Umbilical cord (tissue), 2 donors: ENCODE results near the gene C19orf38. TPM values are rescaled to one million over a fixed set of nuclear protein-coding genes. Genes with fewer than 3 reads are reported as not detected.
"Not testable (repeated sequence)": the region's sequence is repeated elsewhere in the genome, so short reads cannot be mapped to it uniquely, and the experiment has no call there.

Experiments
- DNase-seq: peaks from one replicate; pipeline ENCODE4 v3.0.0-alpha.2; 2015; ENCODE audit warnings: low spot score
- total RNA-seq: library from RNA; depleted of rRNA; stranded (reverse); fragments of >200 nt; gene quantifications from one replicate; pipeline ENCODE4 v1.2.3, GENCODE V29; 2014; ENCODE audit warnings: low replicate concordance; ENCODE audit not compliant: insufficient read depth

C19orf38 gene
- total RNA-seq, 1 donor from 2014 or later, result 3.9 TPM

DNA sequence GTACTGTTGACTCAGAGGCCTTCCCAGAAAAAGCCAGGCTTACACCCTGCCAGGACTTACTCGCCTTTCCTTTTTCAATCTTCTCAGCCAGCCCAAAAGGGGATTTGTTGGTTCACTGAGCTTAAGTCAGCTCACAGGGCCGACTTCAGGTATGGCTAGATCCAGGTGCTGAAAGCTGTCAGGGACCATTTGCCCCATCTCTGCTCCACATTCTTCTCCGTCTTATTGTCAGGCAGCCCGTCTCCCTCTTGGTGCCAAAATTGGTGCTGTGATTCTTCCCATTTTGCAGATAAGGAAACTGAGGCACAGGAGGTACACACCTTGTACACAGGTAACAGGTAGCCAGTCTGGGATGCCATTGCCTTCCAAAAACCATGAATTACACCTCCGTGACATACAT is 2.4 kb downstream of the C19orf38 start:
- no peak for DNase-seq

DNA sequence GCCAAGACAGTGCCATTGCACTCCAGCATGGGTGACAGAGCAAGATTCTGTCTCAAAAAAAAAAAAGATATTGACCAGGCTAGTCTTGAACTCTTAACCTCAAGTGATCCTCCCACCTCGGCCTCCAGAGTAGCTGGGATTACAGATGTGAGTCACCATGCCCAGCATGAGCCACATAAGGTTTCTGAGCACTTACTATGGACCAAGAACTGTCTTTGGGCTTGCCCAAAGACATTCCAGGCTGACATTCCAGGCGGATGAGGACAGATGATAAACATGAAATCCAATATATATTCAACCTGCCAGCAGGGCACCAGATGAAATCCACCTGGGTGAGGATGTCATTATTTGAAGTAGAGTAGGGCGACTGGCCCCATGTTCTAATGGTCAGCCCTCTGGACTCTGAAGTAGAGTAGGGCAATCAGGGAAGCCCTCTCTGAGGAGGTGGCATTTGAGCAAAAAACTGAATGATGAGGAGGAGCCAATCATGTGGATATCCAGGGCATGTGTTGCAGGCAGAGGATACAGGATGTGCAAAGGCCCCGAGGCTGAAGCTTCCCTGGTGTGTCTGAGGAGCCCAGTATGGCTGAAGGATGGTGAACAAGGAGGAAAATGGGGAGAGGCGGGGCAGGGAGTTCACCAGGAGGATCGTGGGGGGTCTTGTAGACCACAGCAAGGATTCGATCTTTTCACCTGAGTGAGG is 4.0 kb downstream of the C19orf38 start:
- DNase-seq, result no peak

DNA sequence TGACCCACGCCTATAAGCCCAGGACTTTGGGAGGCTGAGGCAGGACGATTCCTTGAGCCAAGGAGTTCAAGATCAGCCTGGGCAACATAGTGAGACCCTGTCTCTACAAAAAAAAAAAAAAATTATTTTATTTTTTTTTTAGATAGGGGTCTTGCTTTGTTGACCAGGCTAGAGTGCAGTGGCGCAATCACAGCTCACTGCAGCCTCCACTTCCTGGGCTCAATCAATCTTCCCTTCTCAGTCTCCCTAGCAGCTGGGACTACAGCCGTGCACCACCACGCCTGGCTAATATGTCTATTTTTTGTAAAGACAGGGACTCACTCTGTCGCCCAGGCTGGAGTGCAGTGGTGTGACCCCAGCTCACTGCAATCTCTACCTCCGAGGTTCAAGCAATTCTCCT is 4.7 kb downstream of the C19orf38 start:
- no peak for DNase-seq

DNA sequence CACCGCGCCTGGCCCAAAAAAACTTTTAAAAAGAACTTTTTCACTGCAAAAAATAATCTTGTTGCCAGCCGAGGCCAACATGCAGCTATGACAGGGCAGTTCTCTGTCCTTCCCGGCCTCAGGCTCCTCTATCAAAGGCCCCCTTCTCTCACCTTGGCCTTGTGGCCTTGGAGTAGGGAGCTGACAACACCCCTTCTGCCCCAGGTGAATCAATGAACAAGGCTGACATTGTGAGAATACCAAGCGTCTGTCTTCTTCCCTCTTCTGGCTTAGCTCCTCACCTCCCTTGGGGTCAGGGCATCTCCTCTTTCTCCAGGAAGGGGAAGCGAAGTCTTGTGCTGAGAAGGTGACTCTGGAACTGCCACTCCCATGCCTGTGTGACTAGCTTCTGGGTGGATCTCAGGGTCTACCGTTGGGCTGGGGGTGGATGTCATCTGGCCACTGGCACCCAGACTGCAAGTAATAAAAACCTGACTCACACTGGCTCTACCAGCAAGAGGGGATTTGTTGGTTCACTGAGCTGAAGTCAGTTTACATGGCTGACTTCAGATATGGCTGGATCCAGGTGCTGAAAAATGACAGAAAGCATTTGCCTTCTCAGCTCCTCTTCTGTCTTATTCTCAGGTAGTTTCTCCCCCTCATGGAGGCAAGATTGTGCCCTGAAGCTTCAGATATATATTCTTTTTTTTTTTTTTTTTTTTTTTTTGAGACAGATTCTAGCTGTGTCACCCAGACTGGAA is 6.3 kb downstream of the C19orf38 start:
- no peak for DNase-seq

DNA sequence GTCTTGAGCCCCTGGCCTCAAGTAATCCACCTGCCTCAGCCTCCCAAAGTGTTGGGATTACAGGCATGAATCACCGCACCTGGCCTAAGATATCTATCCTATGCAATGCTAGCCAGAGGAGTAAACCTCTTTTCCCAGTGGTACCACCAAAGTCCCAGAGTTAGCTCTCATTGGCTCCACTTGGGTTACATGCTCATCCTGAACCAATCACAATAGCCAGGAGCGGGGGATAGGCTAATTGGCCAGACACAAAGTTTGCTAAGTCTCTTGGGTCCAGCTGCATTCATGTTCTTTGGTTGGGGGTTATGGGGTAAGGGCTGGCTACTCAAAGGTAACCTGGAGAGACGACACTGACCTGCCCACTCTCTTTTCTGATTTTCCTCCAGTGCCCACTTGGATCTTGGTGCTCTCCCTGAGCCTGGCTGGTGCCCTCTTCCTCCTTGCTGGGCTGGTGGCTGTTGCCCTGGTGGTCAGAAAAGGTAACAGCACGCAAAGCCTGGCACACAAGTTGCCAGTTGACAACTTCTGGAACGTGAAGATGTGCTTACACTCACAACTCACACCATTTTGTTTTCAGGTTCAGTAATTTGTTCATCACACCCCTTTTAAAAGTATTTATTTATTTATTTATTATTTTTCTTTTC is 7.8 kb downstream of the C19orf38 start:
- DNase-seq, result no peak

DNA sequence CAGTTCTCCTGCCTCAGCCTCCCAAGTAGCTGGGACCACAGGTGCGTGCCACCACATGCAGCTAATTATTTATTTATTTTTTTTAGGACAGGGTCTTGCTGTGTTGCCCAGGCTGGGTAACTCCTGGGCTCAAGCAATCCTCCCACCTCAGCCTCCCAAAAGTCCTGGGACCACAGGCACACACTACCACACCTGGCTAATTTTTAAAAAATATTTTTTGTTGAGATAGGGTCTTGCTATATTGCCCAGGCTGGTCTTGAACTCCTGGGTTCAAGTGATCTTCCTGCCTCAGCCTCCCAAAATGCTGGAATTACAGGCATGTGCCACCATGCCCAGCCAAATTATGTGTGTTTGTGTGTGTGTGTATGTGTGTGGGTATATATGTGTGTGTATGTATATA is 8.7 kb downstream of the C19orf38 start:
- DNase-seq, result not testable (repeated sequence)

DNA sequence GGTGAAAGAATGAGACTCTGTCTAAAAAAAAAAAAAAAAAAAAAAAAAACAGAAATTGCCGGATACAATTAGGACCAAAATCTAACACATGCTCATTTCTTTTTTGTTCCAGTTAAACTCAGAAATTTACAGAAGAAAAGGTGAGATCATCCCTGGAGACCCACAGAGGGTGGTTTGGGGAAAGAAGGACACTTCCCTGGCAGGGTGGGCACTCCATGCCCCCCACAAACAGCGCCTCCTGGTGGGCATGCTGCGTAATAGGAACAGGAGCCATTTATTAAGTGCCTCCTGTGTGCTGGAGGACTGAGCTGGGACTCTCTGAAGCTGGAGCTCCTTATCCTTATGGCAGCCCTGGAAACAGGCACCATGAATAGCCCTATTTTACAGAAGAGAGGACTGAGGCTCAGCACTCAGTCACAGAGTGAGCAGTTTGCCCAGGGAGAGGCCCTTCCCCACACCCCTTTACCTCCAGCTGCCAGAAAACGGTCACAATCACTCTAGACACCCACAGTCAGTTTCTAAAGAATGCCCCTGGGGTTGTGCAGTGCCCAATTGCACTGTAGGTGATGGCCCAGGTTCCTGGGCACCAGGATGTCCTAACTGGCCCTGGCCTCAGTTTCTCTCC is 10.1 kb downstream of the C19orf38 start:
- DNase-seq, result no peak

DNA sequence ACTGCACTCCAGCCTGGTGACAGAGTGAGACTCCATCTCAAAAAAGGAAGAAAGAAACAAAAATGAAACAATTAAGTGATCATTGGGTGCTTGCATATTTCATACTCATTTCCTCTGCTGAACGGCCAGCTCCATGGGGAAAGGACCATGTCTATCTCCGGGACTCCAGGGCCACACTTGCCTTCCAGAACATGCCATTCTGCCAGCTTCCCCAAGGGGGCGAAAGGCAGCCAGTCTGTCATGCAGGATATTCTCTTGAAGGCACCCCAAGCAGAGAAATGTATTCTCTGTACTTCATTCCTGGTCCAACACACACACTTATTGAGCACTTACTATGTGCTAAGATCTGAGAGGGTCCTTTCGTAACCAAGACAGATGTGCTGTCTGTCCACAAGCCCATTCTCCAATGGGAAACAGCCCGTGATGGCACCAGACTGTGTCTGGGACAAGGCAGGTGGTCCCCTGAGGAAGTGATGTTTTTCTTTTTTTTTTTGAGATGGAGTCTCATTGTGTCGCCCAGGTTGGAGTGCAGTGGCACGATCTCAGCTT is 13.0 kb downstream of the C19orf38 start:
- DNase-seq, result no peak

DNA sequence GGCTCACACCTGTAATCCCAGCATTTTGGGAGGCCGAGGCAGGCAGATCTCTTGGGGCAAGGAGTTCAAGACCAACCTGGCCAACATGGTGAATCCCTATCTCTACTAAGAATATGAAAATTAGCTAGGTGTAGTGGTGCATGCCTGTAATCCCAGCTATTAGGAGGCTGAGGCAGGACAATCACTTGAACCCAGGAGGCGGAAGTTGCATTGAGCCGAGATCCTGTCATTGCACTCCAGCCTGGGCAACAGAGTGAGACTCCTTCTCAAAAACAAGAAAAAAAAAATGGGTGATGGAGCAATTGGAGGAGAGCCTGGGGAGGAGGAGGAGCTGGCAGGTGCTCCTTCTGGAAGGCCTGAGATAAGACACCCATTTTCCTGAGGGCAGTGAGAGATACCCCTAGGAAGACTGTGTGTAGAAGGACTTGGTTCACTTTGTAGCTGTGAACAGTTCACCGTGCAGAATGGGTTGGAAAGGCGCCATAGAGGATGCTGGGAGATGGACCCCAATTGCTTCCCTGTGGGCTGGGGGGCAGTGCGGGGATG is 14.4 kb downstream of the C19orf38 start:
- no peak for DNase-seq

DNA sequence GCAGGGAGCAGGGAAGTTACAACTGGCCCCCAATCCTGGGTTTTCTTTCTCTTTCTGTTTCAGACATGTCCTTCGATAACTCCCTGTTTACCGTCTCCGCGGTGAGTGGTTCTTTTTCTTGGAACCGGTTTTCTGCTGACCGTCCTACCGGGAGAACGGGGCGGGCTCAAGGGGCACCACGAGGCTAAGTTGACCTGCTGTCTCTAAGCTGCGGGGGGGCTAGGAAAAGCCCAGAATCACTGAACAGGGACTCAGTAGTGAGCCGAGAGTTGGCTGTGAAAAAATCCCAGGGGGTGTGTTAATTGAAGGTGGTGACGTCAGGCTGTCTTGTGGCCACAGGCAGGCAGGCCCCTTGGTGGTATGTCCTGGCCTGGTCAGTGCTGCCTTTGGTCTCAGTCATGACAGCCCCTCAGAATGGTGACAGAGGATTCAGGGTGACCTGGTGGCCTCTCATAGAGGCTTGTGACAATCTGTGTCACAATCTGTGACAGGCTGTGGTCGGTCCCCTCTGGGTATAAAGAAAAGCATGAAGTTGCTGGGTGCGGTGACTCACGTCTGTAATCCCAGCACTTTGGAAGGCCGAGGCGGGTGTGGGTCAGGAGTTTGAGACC is 15.0 kb downstream of the C19orf38 start:
- no peak for DNase-seq

DNA sequence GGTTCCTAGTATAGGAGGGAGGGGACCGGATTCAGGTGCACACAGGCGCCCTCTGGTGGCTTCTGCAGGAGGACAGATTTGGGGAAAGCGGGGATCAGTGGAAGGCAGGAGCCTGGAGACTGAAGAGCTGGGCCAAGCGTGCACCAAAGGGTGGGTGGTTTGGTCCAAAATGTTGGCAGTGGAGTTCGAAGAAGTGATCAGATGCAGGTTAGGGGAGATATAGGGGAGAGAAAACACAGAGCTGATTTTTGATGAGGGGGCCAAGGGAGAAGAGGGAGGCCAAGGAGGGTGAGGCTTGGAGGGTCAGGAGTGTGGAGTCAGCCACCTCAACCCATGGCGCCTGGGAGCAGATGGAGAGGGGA is 16.3 kb downstream of the C19orf38 start:
- DNase-seq, result peak; percentile 80

DNA sequence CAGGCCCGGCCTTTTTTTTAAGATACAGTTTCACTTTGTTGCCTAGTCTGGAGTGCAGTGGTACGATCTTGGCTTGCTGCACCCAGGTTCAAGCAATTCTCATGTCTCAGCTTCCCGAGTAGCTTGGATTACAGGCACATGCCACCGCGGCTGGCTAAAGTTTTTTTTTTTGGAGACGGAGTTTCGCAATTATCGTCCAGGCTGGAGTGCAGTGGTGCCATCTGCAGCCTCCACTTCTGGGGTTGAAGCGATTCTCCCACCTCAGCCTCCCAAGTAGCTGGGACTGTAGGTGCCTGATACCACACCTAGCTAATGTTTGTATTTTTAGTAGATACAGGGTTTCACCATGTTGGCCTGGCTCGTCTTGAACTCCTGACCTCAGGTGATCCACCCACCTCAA is 18.3 kb downstream of the C19orf38 start:
- DNase-seq, result no peak

DNA sequence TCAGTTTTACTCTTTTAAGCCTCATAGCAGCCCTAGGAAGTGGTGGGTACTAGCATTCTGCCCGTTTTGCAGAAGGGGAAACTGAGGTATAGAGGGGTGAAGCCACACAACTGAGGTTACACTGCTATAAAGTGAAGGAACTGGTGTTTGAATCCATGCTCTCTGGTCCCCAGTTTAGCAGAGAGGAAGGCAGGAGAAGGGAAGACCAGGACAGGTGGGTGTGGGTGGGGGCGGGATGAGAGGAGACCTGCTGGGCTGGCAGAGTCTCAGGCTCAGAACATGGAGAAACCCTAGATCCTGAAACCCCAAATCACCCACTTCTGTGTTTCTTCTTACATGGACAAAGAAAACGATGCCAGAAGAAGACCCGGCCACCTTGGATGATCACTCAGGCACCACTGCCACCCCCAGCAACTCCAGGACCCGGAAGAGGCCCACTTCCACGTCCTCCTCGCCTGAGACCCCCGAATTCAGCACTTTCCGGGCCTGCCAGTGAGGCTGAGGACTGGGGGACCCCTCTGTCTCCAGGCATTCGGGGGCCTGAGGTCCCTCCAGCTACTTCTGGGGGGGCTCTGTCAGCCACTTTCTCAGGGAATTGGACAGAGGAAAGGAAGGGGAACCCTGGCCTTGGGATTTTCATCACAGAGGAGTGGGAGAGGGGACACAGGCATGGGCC is 20.8 kb downstream of the C19orf38 start:
- no peak for DNase-seq

DNA sequence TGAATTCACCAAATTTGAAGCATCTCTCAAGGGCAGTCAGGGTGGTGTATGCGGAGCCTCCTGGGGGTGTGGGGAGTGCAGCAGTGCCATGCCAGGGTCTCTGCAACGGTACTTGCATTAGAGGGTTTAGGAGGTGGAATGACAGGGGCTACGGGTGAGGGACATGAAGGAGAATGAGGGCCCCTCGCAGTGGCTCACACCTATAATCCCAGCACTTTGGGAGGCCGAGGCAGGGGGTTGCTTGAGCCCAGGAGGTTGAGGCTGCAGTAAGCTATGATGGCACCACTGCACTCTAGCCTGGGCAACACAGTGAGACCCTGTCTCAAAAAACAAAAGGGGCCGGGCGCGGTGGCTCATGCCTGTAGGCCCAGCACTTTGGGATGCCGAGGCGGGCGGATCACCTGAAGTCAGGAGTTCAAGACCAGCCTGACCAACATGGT is 21.7 kb downstream of the C19orf38 start:
- DNase-seq, result not testable (repeated sequence)

DNA sequence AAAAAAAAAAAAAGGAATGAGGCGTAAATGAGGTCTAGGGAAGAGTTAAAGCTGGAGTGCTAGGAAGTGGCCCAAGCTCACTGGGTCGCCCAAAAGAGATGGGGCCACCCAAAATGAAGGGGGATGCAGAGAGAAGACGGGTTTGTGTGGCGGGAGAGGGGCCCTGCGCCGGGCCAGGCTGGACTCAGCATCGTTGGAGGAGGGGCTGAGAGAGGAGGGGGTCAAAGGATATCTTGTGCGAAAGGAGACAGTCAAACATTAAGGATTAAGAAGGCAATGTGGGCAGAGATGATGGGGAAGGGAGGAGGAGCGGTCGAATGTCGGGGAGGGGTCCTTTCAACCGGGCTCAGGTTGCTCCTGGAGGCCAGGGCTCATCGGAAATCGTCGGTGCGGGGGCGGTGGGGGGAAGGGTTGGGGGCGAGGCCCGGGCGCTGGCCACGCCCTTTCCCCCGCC is 22.3 kb downstream of the C19orf38 start:
- DNase-seq, result no peak

DNA sequence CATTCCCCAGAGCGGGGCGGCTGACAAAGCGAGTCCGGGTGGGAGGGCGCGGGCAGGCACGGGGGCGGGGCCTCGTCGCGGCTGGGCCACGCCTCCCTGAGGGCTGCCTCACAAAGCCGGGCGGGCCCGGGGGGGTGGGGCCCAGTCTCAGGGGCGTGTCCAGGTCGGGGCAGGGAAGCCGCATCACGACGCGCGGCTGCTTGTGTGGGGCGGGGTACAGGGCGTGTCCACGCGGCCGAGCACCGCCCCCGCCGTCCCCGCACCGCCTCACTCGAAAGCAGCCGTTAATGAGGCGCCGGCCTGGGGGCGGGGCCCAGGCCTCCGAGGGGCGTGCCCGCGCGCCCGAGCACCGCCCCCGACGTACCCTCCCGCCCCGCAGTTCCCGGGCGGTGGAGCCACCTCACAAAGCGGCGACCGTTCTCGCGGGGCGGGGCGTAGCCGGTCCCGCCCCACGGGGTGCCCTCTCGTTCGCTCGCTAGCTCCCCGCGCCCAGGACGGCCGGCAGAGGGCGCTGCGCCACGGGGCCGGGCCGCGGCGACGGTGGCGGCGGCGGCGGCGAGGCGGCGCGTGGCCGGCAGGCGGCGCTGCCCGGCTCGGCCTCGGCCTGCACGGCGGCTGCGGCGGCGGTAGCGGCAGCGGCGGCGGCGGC is 22.9 kb downstream of the C19orf38 start, which contains the start of gene CARM1:
CARM1 (plus strand) TSS at position 599 of the 649 bp plus-strand sequence. CDS start 150 bp downstream, outside the sequence.
- peak; percentile 99 for DNase-seq

DNA sequence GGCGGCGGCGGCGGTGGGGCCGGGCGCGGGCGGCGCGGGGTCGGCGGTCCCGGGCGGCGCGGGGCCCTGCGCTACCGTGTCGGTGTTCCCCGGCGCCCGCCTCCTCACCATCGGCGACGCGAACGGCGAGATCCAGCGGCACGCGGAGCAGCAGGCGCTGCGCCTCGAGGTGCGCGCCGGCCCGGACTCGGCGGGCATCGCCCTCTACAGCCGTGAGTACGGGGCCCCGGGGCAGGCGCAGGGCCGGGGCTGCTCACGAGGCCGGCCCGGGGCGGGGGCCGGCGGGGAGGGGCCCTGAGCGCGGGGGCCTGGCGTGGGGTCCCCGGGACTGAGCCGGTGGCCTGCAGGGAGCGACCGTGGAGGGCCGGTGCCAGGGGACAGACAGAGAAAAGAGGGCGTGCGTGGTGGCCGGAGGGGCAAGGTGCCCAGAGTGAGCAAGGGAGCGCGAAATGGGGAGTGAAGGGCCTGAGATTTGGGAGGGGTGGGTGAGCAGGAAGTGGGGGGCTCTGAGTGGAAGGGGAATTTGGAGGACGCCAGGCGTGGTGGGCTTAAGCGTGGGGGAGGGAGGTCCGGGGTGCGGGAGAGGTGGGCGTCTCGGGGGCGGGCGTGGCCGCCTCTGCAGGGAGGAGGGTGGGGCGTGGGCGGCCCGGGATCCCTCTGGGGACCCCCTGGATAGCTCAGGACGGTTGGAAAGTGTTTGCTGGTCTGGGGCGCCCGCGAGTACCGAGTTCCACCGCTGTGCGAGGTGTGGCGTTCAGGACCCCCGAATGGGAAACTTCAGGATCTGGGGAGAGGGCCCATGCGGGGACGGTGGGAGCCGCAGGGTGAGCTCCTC is 23.7 kb downstream of the C19orf38 start:
- peak; percentile 43 for DNase-seq

DNA sequence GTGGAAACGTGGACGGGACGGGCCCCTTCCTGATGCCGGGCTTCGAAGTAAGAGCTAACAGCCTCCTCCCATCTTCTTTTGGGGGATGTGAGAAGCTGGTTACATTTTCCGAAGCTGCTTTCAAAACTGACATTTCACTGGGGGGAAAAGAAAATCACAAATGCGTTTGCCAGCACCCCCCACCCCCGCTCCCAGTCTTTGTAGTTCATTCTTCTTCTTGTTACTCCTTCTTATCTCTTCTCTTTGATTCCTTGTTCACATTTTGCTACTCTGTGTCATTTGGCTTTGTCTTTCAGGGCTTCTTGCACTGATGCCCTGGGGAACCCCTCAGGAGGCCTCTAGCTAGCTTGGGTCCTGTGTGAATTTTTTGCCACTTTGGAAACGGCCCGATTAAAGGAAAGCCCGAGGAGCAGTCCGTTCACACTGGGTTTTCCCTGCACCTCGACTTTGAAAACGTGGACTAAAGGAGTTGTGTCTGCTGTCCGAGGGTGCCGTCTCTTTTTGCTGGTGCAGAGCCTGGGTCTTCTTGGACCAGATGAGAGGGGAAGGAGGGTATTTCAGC is 24.4 kb downstream of the C19orf38 start:
- peak; percentile 43 for DNase-seq

DNA sequence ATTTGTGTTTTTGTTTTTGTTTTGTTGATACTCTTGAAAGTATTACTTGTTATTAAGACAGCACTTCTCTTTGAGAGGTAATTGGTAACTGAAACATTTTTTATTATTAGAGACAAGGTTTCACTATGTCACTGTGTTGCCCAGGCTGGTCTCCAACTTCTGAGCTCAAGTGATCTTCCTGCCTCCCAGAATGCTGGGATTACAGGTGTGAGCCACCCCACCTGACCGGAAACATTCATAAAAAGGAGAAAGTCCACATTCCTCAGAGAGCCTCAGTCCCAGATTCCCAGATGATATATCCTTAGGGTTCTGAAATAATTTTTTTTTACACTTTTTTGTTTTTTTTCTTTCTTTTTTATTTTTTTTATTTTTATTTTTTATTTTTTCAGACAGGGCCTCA is 25.8 kb downstream of the C19orf38 start:
- DNase-seq, result no peak
